HG03039 (cell line): Measurements from ENCODE around the gene KCNJ12.
"Not testable (repeated sequence)": the region's sequence is repeated elsewhere in the genome, so short reads cannot be mapped to it uniquely, and the experiment has no call there.

Experiments used
- ATAC-seq: cut with Tn5 transposase; IDR thresholded peaks from one replicate; pipeline ENCODE4 v1.9.1; 2021; ENCODE audit warnings: mild to moderate bottlenecking, moderate library complexity; ENCODE audit not compliant: unreplicated experiment

The KCNJ12 gene

GRCh38 chr17:21348926-21349261 lies 27.3 kb upstream of the KCNJ12 start:
- not testable (repeated sequence) for ATAC-seq

GRCh38 chr17:21349358-21350050 lies 26.7 kb upstream of the KCNJ12 start:
- ATAC-seq, result not testable (repeated sequence)

- not testable (repeated sequence) for ATAC-seq
Measured at GRCh38 chr17:21350495-21350894, 25.7 kb upstream of the KCNJ12 start.

- no peak for ATAC-seq
Measured at GRCh38 chr17:21351366-21352065, 24.6 kb upstream of the KCNJ12 start.

- no peak for ATAC-seq
Measured at GRCh38 chr17:21352221-21352980, 23.8 kb upstream of the KCNJ12 start.

GRCh38 chr17:21352981-21353265 lies 23.2 kb upstream of the KCNJ12 start:
- ATAC-seq, result no peak

- no peak for ATAC-seq
Measured at GRCh38 chr17:21353326-21354010, 22.7 kb upstream of the KCNJ12 start.

- ATAC-seq, result no peak
Measured at GRCh38 chr17:21354796-21355385, 21.3 kb upstream of the KCNJ12 start.

GRCh38 chr17:21355586-21355985 lies 20.6 kb upstream of the KCNJ12 start:
- ATAC-seq, result no peak

GRCh38 chr17:21356537-21357127 lies 19.5 kb upstream of the KCNJ12 start:
- ATAC-seq, result no peak

GRCh38 chr17:21357281-21357680 lies 18.9 kb upstream of the KCNJ12 start:
- no peak for ATAC-seq

- no peak for ATAC-seq
Measured at GRCh38 chr17:21357696-21358656, 18.2 kb upstream of the KCNJ12 start.

- ATAC-seq, result no peak
Measured at GRCh38 chr17:21358682-21359482, 17.3 kb upstream of the KCNJ12 start.

GRCh38 chr17:21359483-21359840 lies 16.7 kb upstream of the KCNJ12 start:
- ATAC-seq, result no peak

- ATAC-seq, result no peak
Measured at GRCh38 chr17:21360048-21360447, 16.1 kb upstream of the KCNJ12 start.

GRCh38 chr17:21361020-21361809 lies 14.9 kb upstream of the KCNJ12 start:
- ATAC-seq, result no peak

- ATAC-seq, result no peak
Measured at GRCh38 chr17:21362331-21362931, 13.7 kb upstream of the KCNJ12 start.
